Liver (tissue), 9 donors: Measurements from ENCODE around the gene FGR. TPM values are rescaled to one million over a fixed set of nuclear protein-coding genes. Genes with fewer than 3 reads are reported as not detected.

Source experiments
- DNase-seq: peaks from one replicate; pipeline ENCODE4 v3.0.0-alpha.2; 2017; ENCODE audit warnings: low spot score
- H3K27ac ChIP-seq, 2 donors: one replicate each; pipeline ENCODE4 v1.7.0; 2013; ENCODE audit warnings: inconsistent platforms in 2 of 2, low read length in 2 of 2, control low read depth in 1 of 2, low read depth in 1 of 2, mild to moderate bottlenecking in 1 of 2
- H3K27me3 ChIP-seq, 4 donors: one replicate each; pipeline versions ENCODE4 v1.6.1 to v1.7.0; 2013; ENCODE audit warnings: low read length in 3 of 4, inconsistent platforms in 1 of 4, mild to moderate bottlenecking in 1 of 4, moderate library complexity in 1 of 4; ENCODE audit not compliant: control insufficient read depth in 4 of 4, insufficient read depth in 4 of 4
- H3K36me3 ChIP-seq, 4 donors: one replicate each; pipeline versions ENCODE4 v1.6.1 to v1.7.0; 2013; ENCODE audit warnings: low read length in 3 of 4, mild to moderate bottlenecking in 3 of 4, low read depth in 1 of 4, moderate library complexity in 1 of 4; ENCODE audit not compliant: control insufficient read depth in 4 of 4, insufficient read depth in 3 of 4
- H3K4me1 ChIP-seq, 4 donors: one replicate each; pipeline versions ENCODE4 v1.6.1 to v1.7.0; 2013; ENCODE audit warnings: low read length in 3 of 4, mild to moderate bottlenecking in 3 of 4, moderate library complexity in 1 of 4; ENCODE audit not compliant: control insufficient read depth in 4 of 4, insufficient read depth in 4 of 4
- H3K4me3 ChIP-seq, 3 donors: one replicate each; pipeline versions ENCODE4 v1.6.1 to v1.7.0; 2013; ENCODE audit warnings: low read length in 3 of 3, control low read depth in 1 of 3, low read depth in 1 of 3, mild to moderate bottlenecking in 1 of 3
- H3K9ac ChIP-seq, 2 donors: one replicate each; pipeline ENCODE4 v1.7.0; 2013; ENCODE audit warnings: low read length in 2 of 2, mild to moderate bottlenecking in 2 of 2, moderate library complexity in 2 of 2, control low read depth in 1 of 2, low read depth in 1 of 2
- H3K9me3 ChIP-seq, 4 donors: one replicate each; pipeline versions ENCODE4 v1.6.1 to v1.7.0; 2013; ENCODE audit warnings: low read length in 3 of 4; ENCODE audit not compliant: control insufficient read depth in 4 of 4
- CTCF ChIP-seq: fragments of 150-350 bp; IDR thresholded peaks from 2 replicates; pipeline ENCODE4 v1.5.1; 2017; ENCODE audit warnings: improper control_type of control experiment, low read depth, low read length; ENCODE audit not compliant: missing input control
- EGR1 ChIP-seq, 2 donors: IDR thresholded peaks; 2 replicates each; pipeline ENCODE4 v1.6.1; 2016 to 2018; ENCODE audit warnings: antibody characterized with exemption in 2 of 2, low read depth in 2 of 2
- FOXA1 ChIP-seq: IDR thresholded peaks from 2 replicates; pipeline ENCODE4 v1.6.1; 2016; ENCODE audit warnings: antibody characterized with exemption
- FOXA2 ChIP-seq: IDR thresholded peaks from 2 replicates; pipeline ENCODE4 v1.6.1; 2016; ENCODE audit warnings: antibody characterized with exemption
- GABPA ChIP-seq, 2 donors: IDR thresholded peaks in 1 of 2; conservative IDR thresholded peaks in 1 of 2; 2 replicates each; pipeline ENCODE4 v1.6.1; 2016; ENCODE audit warnings: antibody characterized with exemption in 2 of 2, mild to moderate bottlenecking in 1 of 2, moderate library complexity in 1 of 2
- HNF4A ChIP-seq, 2 donors: conservative IDR thresholded peaks; 2 replicates each; pipeline ENCODE4 v1.6.1; 2016; ENCODE audit warnings: antibody characterized with exemption in 2 of 2, mild to moderate bottlenecking in 2 of 2
- NR2F2 ChIP-seq: IDR thresholded peaks from 2 replicates; pipeline ENCODE4 v1.6.1; 2016; ENCODE audit warnings: antibody characterized with exemption
- RAD21 ChIP-seq, 2 donors: IDR thresholded peaks; 2 replicates each; pipeline ENCODE4 v1.6.1; 2016; ENCODE audit warnings: antibody characterized with exemption in 2 of 2, mild to moderate bottlenecking in 2 of 2
- REST ChIP-seq: IDR thresholded peaks from 2 replicates; pipeline ENCODE4 v1.6.1; 2016; ENCODE audit warnings: antibody characterized with exemption, mild to moderate bottlenecking
- RXRA ChIP-seq, 2 donors: IDR thresholded peaks; 2 replicates each; pipeline ENCODE4 v1.6.1; 2017 to 2018; ENCODE audit warnings: antibody characterized with exemption in 2 of 2, mild to moderate bottlenecking in 1 of 2
- SP1 ChIP-seq: IDR thresholded peaks from 2 replicates; pipeline ENCODE4 v1.6.1; 2018; ENCODE audit warnings: antibody characterized with exemption, mild to moderate bottlenecking
- TAF1 ChIP-seq: conservative IDR thresholded peaks from 2 replicates; pipeline ENCODE4 v1.6.1; 2016; ENCODE audit warnings: antibody characterized with exemption, mild to moderate bottlenecking
- YY1 ChIP-seq: IDR thresholded peaks from 2 replicates; pipeline ENCODE4 v1.6.1; 2016; ENCODE audit warnings: antibody characterized with exemption, mild to moderate bottlenecking
- ZBTB33 ChIP-seq: IDR thresholded peaks from 2 replicates; pipeline ENCODE4 v1.6.1; 2016; ENCODE audit warnings: antibody characterized with exemption
- WGBS: extraction: QIAGEN DNeasy Blood & Tissue Kit; methylation state at CpG from one replicate; pipeline ENCODE4 v1.1.7; 2013; 5-methylcytosine and 5-hydroxymethylcytosine counted together
- polyA plus RNA-seq, 2 donors: library from polyadenylated mRNA; stranded (reverse) in 1 of 2; unstranded in 1 of 2; fragments of 200-250 nt in 1 of 2; fragments of >200 nt in 1 of 2; fragmentation: Nextera tagmentation in 1 of 2; extraction: Ambion mirVana in 1 of 2; gene quantifications; one replicate each; pipeline versions ENCODE4 v1.2.1 to v1.2.3, GENCODE V29; 2013 to 2015
- total RNA-seq, 2 donors: library from RNA; depleted of rRNA; stranded (reverse); fragments of >200 nt; gene quantifications; one replicate each; pipeline ENCODE4 v1.2.3, GENCODE V29; 2014
- TF ChIP-seq, protein P1 (sequence below): IDR thresholded peaks from 2 replicates; pipeline ENCODE4 v1.6.1; 2016; ENCODE audit warnings: antibody characterized with exemption
- donor health status: healthy.
- donor health status: healthy.
- donor health status: healthy.
- donor health status: healthy.
- donor health status: healthy.

Gene FGR
- total and polyA plus RNA-seq, 4 donors: 2.8 to 20.2 (median 6.2) TPM

GRCh38 chr1:27603681-27604578 is 31.1 kb downstream of the FGR start, which contains the start of gene AHDC1:
Gene AHDC1 (minus strand): TSS chr1:27604144. CDS start chr1:27552115, 52,029 bp downstream.
- peak within 1 kb of the TSS; percentile 92 to 94 for H3K27ac ChIP-seq
- TF ChIP-seq GABPA (IDR thresholded peaks at IDR 0.05 in 1 of 2, conservative IDR thresholded peaks at IDR 0.05 in 1 of 2) (peak in 1 of 2 donors; percentile 43), EGR1 (IDR thresholded peaks at IDR 0.05; ENCODE audit: low read depth in 2 of 2) (no peak), RAD21 (IDR thresholded peaks at IDR 0.05) (peak in 1 of 2 donors; percentile 48), TAF1 (peak; percentile 51), FOXA1 (no peak)
- TF ChIP-seq, protein P1, sequence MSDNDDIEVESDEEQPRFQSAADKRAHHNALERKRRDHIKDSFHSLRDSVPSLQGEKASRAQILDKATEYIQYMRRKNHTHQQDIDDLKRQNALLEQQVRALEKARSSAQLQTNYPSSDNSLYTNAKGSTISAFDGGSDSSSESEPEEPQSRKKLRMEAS: no peak
- under 1% methylated on average over 74 of the region's 74 CpGs for WGBS

GRCh38 chr1:27603309-27603680 is 31.7 kb downstream of the FGR start:
- WGBS: under 1% methylated on average over 43 of the region's 43 CpGs
- Histone ChIP-seq H3K27me3 (no peaks in the 10 kb centered on the region), H3K36me3 (peaks cover 0 to 2% (median 0%) of the 10 kb centered on the region in 4 donors), H3K27ac (peak overlapping the region; percentile 92 to 94), H3K4me3 (peak overlapping the region; percentile 58 to 91 (median 78)), H3K9me3 (no peaks in the 10 kb centered on the region), H3K9ac (peak overlapping the region in 1 of 2 donors; percentile 39), H3K4me1 (peaks cover 13 to 43% (median 20%) of the 10 kb centered on the region in 4 donors)
- DNase-seq: no peak
- TF ChIP-seq ZBTB33 (no peak), GABPA (IDR thresholded peaks at IDR 0.05 in 1 of 2, conservative IDR thresholded peaks at IDR 0.05 in 1 of 2) (no peak), TAF1 (no peak), FOXA2 (no peak), RAD21 (IDR thresholded peaks at IDR 0.05) (no peak), EGR1 (IDR thresholded peaks at IDR 0.05; ENCODE audit: low read depth in 2 of 2) (no peak), REST (no peak), YY1 (no peak), NR2F2 (no peak), CTCF (no peak), HNF4A (conservative IDR thresholded peaks at IDR 0.05) (no peak), FOXA1 (no peak), SP1 (no peak), RXRA (IDR thresholded peaks at IDR 0.05) (no peak)
- TF ChIP-seq, protein P1: no peak

More at GRCh38 chr1:27603681-27604578, 31.1 kb downstream of the FGR start, which contains the start of gene AHDC1:
- DNase-seq: peak; percentile 89
- Histone ChIP-seq H3K9ac (peak within 1 kb of the TSS; percentile 36 to 39), H3K27me3 (no peaks in the 10 kb centered on the region), H3K36me3 (peaks cover 0 to 2% (median 0%) of the 10 kb centered on the region in 4 donors), H3K9me3 (no peaks in the 10 kb centered on the region), H3K4me1 (peaks cover 13 to 37% (median 18%) of the 10 kb centered on the region in 4 donors), H3K4me3 (peak within 1 kb of the TSS; percentile 76 to 91 (median 78))
